Colonic mucosa (tissue), 4 donors: ENCODE results near the gene DSTN. TPM values are rescaled to one million over a fixed set of nuclear protein-coding genes. Genes with fewer than 3 reads are reported as not detected.

Experiments
- DNase-seq: peaks from one replicate; pipeline ENCODE4 v3.0.0-alpha.2; 2020
- H3K27ac ChIP-seq: fragments of 200-600 bp; one replicate; pipeline ENCODE4 v1.8.0; 2021
- H3K27me3 ChIP-seq: fragments of 200-600 bp; one replicate; pipeline ENCODE4 v1.8.0; 2021
- H3K36me3 ChIP-seq: fragments of 200-600 bp; one replicate; pipeline ENCODE4 v1.8.0; 2021
- H3K4me1 ChIP-seq: fragments of 200-600 bp; one replicate; pipeline ENCODE4 v1.8.0; 2021; ENCODE audit warnings: mild to moderate bottlenecking
- H3K4me3 ChIP-seq: fragments of 200-600 bp; one replicate; pipeline ENCODE4 v1.8.0; 2021
- H3K9ac ChIP-seq, 2 donors: one replicate each; pipeline ENCODE4 v1.7.0; 2013; ENCODE audit warnings: control low read depth in 2 of 2, low read depth in 2 of 2, low read length in 2 of 2
- H3K9me3 ChIP-seq: fragments of 200-600 bp; one replicate; pipeline ENCODE4 v1.8.0; 2021
- CTCF ChIP-seq: fragments of 200-600 bp; IDR thresholded peaks from one replicate; pipeline ENCODE4 v1.8.0; 2022; ENCODE audit warnings: antibody characterized with exemption, mild to moderate bottlenecking
- intact Hi-C: fragments of 100-400 bp; cut with DNase I; formaldehyde crosslinking; loops from one replicate; pipeline ENCODE4 v1.14.1; 2022
- total RNA-seq, 2 donors: library from RNA; stranded (reverse); fragmentation: NEBNext Ultra II Directional in 1 of 2; extraction: Animal tissue kit (Norgen Biotek cat#: 25700) in 1 of 2; gene quantifications; one replicate each; pipeline ENCODE4 v1.2.1, GENCODE V29; 2021
- donor health status: healthy.
- donor health status: DM: no; HTN: no; CAD: no.
- donor health status: DM: no; HTN: no; CAD: no.

DSTN gene
- total RNA-seq, 2 donors from 2014 or later = 247 to 437 TPM

- Histone ChIP-seq H3K27ac (peak overlapping the region; percentile 49), H3K4me1 (peaks cover 22% of the 10 kb centered on the region), H3K9me3 (no peaks in the 10 kb centered on the region), H3K27me3 (no peaks in the 10 kb centered on the region), H3K4me3 (no peak overlapping the region), H3K36me3 (no peaks in the 10 kb centered on the region), H3K9ac (peak overlapping the region in 1 of 2 donors; percentile 35)
- intact Hi-C loops = no loop called here
- DNase-seq = peak; percentile 65
- no peak for TF ChIP-seq CTCF
These were observed 35.3 kb downstream of the DSTN start for GRCh38 chr20:17605131-17605660.

- TF ChIP-seq CTCF = no peak
- no peak for DNase-seq
- no peaks in the 10 kb centered on the region for H3K27me3 ChIP-seq
- H3K36me3 ChIP-seq = no peaks in the 10 kb centered on the region
- peaks cover 29% of the 10 kb centered on the region for H3K4me1 ChIP-seq
- no peak overlapping the region for H3K4me3 ChIP-seq
- H3K27ac ChIP-seq = peak overlapping the region; percentile 49
- no peaks in the 10 kb centered on the region for H3K9me3 ChIP-seq
- intact Hi-C loops = no loop called here
- no peak overlapping the region for H3K9ac ChIP-seq
These were observed 36.1 kb downstream of the DSTN start for GRCh38 chr20:17606001-17606400.

GRCh38 chr20:17608701-17609497 is 39.0 kb downstream of the DSTN start:
- DNase-seq = no peak
- peaks cover 23% of the 10 kb centered on the region for H3K4me1 ChIP-seq
- intact Hi-C loops = no loop called here
- no peak overlapping the region for H3K27ac ChIP-seq
- H3K9me3 ChIP-seq = no peaks in the 10 kb centered on the region
- H3K4me3 ChIP-seq = no peak overlapping the region
- no peaks in the 10 kb centered on the region for H3K27me3 ChIP-seq
- no peak overlapping the region for H3K9ac ChIP-seq
- H3K36me3 ChIP-seq = no peaks in the 10 kb centered on the region
- no peak for TF ChIP-seq CTCF

- DNase-seq = no peak
These were observed 40.0 kb downstream of the DSTN start for GRCh38 chr20:17609811-17610377.

More at GRCh38 chr20:17609811-17610377, 40.0 kb downstream of the DSTN start:
- H3K4me1 ChIP-seq = peaks cover 30% of the 10 kb centered on the region
- no peaks in the 10 kb centered on the region for H3K9me3 ChIP-seq
- H3K4me3 ChIP-seq = no peak overlapping the region
- TF ChIP-seq CTCF = no peak
- peak overlapping the region; percentile 23 for H3K27ac ChIP-seq
- intact Hi-C loops = loop anchor here (5.0 kb wide), 1 partner anchor 38 kb away; the partner anchor contains the start of gene DSTN
- H3K27me3 ChIP-seq = no peaks in the 10 kb centered on the region
- no peaks in the 10 kb centered on the region for H3K36me3 ChIP-seq
- H3K9ac ChIP-seq = peak overlapping the region in 1 of 2 donors; percentile 69
